ENCODE results near the gene JAK2. TPM values are rescaled to one million over a fixed set of nuclear protein-coding genes. Genes with fewer than 3 reads are reported as not detected.
"Not testable (repeated sequence)": the region's sequence is repeated elsewhere in the genome, so short reads cannot be mapped to it uniquely, and the experiment has no call there.

Gene JAK2
- total RNA-seq, 2 experiments from 2014 or later = 4.4 to 11.4 TPM

GRCh38 chr9:4939118-4939561 lies 45.9 kb upstream of the JAK2 start:
- no peaks in the 10 kb centered on the region for H3K9me2 ChIP-seq (ENCODE audit: insufficient read depth, low read length)
- intact Hi-C loops (cut with micrococcal nuclease; ENCODE audit: unreplicated experiment) = no loop called here
- peak overlapping the region; percentile 60 for H3K27ac ChIP-seq (ENCODE audit: low read depth, low read length, poor library complexity, severe bottlenecking)
- H3K36me3 ChIP-seq (ENCODE audit: insufficient read depth, low read length) = no peaks in the 10 kb centered on the region
- peak overlapping the region; percentile 2 for H3K4me3 ChIP-seq (ENCODE audit: low read depth, low read length, poor library complexity, severe bottlenecking)
- no peaks in the 10 kb centered on the region for H4K20me1 ChIP-seq (ENCODE audit: insufficient read depth, low read length)
- BruUV-seq (replicated peaks) = no TSS peak
- DNase-seq (ENCODE audit: low spot score) = peak; percentile 67
- peaks cover 53% of the 10 kb centered on the region for H3K4me1 ChIP-seq (ENCODE audit: insufficient read depth, low read length, poor library complexity, severe bottlenecking)
- TF ChIP-seq CTCF (conservative IDR thresholded peaks at IDR 0.05; ENCODE audit: low read length) (no peak), EZH2phosphoT487 (IDR thresholded peaks at IDR 0.05; ENCODE audit: borderline replicate concordance, low read depth, low read length) (no peak)
- CTCF ChIA-PET (ENCODE audit: unreplicated experiment) = interaction anchor here (1.6 kb wide), 1 partner anchor 44 kb away, joined by 3 read pairs; no protein-coding TSS in a partner anchor
- peak overlapping the region; percentile 47 for H3K4me2 ChIP-seq (ENCODE audit: low read length)
- no peaks in the 10 kb centered on the region for H3K79me2 ChIP-seq (ENCODE audit: insufficient read depth, low read depth, low read length)
- H2AFZ ChIP-seq (ENCODE audit: low read length) = peak overlapping the region; percentile 43; the same call in 1 of the 2 replicates
- POLR2A ChIA-PET = interaction anchor here (0.8 to 3.1 kb wide), 4 partner anchors 9 to 498 kb away, joined by 3 to 10 read pairs (median 6); partner anchors contain the start of gene PLGRKT
- no peaks in the 10 kb centered on the region for H3K9me3 ChIP-seq (ENCODE audit: low read length)

- H3K27ac ChIP-seq (ENCODE audit: low read depth, low read length, poor library complexity, severe bottlenecking); H3K4me2 ChIP-seq (ENCODE audit: low read length); H3K9me2 ChIP-seq (ENCODE audit: insufficient read depth, low read length); H3K9me3 ChIP-seq (ENCODE audit: low read length); H4K20me1 ChIP-seq (ENCODE audit: insufficient read depth, low read length); CTCF ChIA-PET (ENCODE audit: unreplicated experiment); H3K4me3 ChIP-seq (ENCODE audit: low read depth, low read length, poor library complexity, severe bottlenecking); H3K79me2 ChIP-seq (ENCODE audit: insufficient read depth, low read depth, low read length); BruUV-seq (replicated peaks); DNase-seq (ENCODE audit: low spot score); H3K36me3 ChIP-seq (ENCODE audit: insufficient read depth, low read length); intact Hi-C loops (cut with micrococcal nuclease; ENCODE audit: unreplicated experiment): not testable (repeated sequence)
- POLR2A ChIA-PET = interaction anchor here (0.7 to 0.9 kb wide), 5 partner anchors 14 to 615 kb away, joined by 3 to 6 read pairs (median 3); no protein-coding TSS in a partner anchor
- Histone ChIP-seq H3K4me1 (ENCODE audit: insufficient read depth, low read length, poor library complexity, severe bottlenecking) (peaks cover 31% of the 10 kb centered on the region), H2AFZ (ENCODE audit: low read length) (peak overlapping the region; percentile 7; the same call in 1 of the 2 replicates)
These were observed 42.9 kb upstream of the JAK2 start for GRCh38 chr9:4942042-4942691.

GRCh38 chr9:4943346-4943745 lies 41.7 kb upstream of the JAK2 start:
- Histone ChIP-seq H3K4me1 (ENCODE audit: insufficient read depth, low read length, poor library complexity, severe bottlenecking) (peaks cover 20% of the 10 kb centered on the region), H3K9me3 (ENCODE audit: low read length) (no peaks in the 10 kb centered on the region), H3K4me3 (ENCODE audit: low read depth, low read length, poor library complexity, severe bottlenecking) (no peak overlapping the region), H4K20me1 (ENCODE audit: insufficient read depth, low read length) (no peaks in the 10 kb centered on the region), H3K4me2 (ENCODE audit: low read length) (no peak overlapping the region), H2AFZ (ENCODE audit: low read length) (no peak overlapping the region), H3K27ac (ENCODE audit: low read depth, low read length, poor library complexity, severe bottlenecking) (no peak overlapping the region), H3K36me3 (ENCODE audit: insufficient read depth, low read length) (no peaks in the 10 kb centered on the region), H3K9me2 (ENCODE audit: insufficient read depth, low read length) (no peaks in the 10 kb centered on the region), H3K79me2 (ENCODE audit: insufficient read depth, low read depth, low read length) (no peaks in the 10 kb centered on the region)
- TF ChIP-seq EZH2phosphoT487 (IDR thresholded peaks at IDR 0.05; ENCODE audit: borderline replicate concordance, low read depth, low read length) (no peak), CTCF (conservative IDR thresholded peaks at IDR 0.05; ENCODE audit: low read length) (no peak)
- POLR2A ChIA-PET = interaction anchor here (0.6 kb wide), 1 partner anchor 81 kb away, joined by 4 read pairs; no protein-coding TSS in a partner anchor
- intact Hi-C loops (cut with micrococcal nuclease; ENCODE audit: unreplicated experiment) = no loop called here
- DNase-seq (ENCODE audit: low spot score) = no peak
- no TSS peak for BruUV-seq (replicated peaks)
- CTCF ChIA-PET (ENCODE audit: unreplicated experiment) = no interaction called here

- H4K20me1 ChIP-seq (ENCODE audit: insufficient read depth, low read length); H3K4me2 ChIP-seq (ENCODE audit: low read length); H3K36me3 ChIP-seq (ENCODE audit: insufficient read depth, low read length); intact Hi-C loops (cut with micrococcal nuclease; ENCODE audit: unreplicated experiment); H3K9me3 ChIP-seq (ENCODE audit: low read length); H2AFZ ChIP-seq (ENCODE audit: low read length); CTCF ChIA-PET (ENCODE audit: unreplicated experiment); BruUV-seq (replicated peaks); H3K79me2 ChIP-seq (ENCODE audit: insufficient read depth, low read depth, low read length); H3K9me2 ChIP-seq (ENCODE audit: insufficient read depth, low read length); H3K27ac ChIP-seq (ENCODE audit: low read depth, low read length, poor library complexity, severe bottlenecking); DNase-seq (ENCODE audit: low spot score); H3K4me1 ChIP-seq (ENCODE audit: insufficient read depth, low read length, poor library complexity, severe bottlenecking); H3K4me3 ChIP-seq (ENCODE audit: low read depth, low read length, poor library complexity, severe bottlenecking): not testable (repeated sequence)
- POLR2A ChIA-PET = interaction anchor here (0.6 to 0.7 kb wide), 2 partner anchors 13 to 610 kb away, joined by 3 read pairs; no protein-coding TSS in a partner anchor
These were observed 40.5 kb upstream of the JAK2 start for GRCh38 chr9:4944431-4945211.
